Central memory CD8-positive, alpha-beta T cell (primary cell): ENCODE data around the gene ASB1.

ENCODE experiments used
- ATAC-seq: fragments of 150-1000 bp; cut with Tn5 transposase; replicated peaks from 2 replicates; pipeline ENCODE4 v1.10.0; 2022; ENCODE audit warnings: mild to moderate bottlenecking, moderate FRiP score, moderate number of reproducible peaks; ENCODE audit not compliant: poor library complexity, severe bottlenecking; ENCODE audit errors: extremely low read depth
- DNase-seq, 2 donors: peaks; one replicate each; pipeline ENCODE4 v3.0.0; 2021; ENCODE audit warnings: low spot score in 2 of 2
- H3K27ac Mint-ChIP-seq: one replicate; pipeline ENCODE4 v1.8.0; 2022; ENCODE audit warnings: low read depth, mild to moderate bottlenecking, moderate library complexity, mixed read lengths
- H3K27me3 Mint-ChIP-seq: one replicate; pipeline ENCODE4 v1.8.0; 2022; ENCODE audit warnings: mixed read lengths
- H3K36me3 Mint-ChIP-seq: one replicate; pipeline ENCODE4 v1.8.0; 2022; ENCODE audit warnings: mild to moderate bottlenecking, moderate library complexity, mixed read lengths; ENCODE audit not compliant: insufficient read depth
- H3K4me1 Mint-ChIP-seq: one replicate; pipeline ENCODE4 v1.8.0; 2022; ENCODE audit warnings: mixed read lengths
- H3K4me3 Mint-ChIP-seq: one replicate; pipeline ENCODE4 v1.8.0; 2022; ENCODE audit warnings: mild to moderate bottlenecking, moderate library complexity, mixed read lengths
- H3K9me3 Mint-ChIP-seq: one replicate; pipeline ENCODE4 v1.8.0; 2022; ENCODE audit warnings: mixed read lengths

Gene ASB1

GRCh38 chr2:238421695-238422035 is 5.1 kb upstream of the ASB1 start:
- no peak for ATAC-seq
- Mint-ChIP-seq H3K27me3 (no peaks in the 10 kb centered on the region), H3K4me3 (no peak overlapping the region), H3K4me1 (peaks cover 11% of the 10 kb centered on the region), H3K36me3 (peaks cover 4% of the 10 kb centered on the region), H3K27ac (no peak overlapping the region), H3K9me3 (no peaks in the 10 kb centered on the region)
- DNase-seq: no peak

DNA sequence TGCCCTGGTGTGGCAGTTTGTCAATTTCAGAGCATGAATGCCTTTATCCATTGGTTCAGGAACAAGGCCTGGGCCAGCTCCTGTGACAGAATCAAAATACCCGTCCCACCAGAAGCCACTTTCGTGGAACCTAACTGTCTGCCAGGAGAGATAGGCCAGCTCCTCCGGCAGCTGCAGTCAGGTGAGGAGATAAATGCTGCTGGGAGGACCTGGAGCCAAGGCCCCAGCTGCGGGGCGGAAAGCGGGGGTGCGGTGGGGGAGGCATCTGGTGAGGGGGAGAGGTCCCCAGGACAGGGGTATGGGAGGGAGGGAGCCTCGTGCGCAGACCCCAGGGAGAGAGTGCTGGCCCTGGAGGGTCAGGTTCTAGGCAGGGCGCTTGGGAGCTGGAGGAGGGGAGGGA is 4.4 kb upstream of the ASB1 start:
- H3K4me3 Mint-ChIP-seq: no peak overlapping the region
- DNase-seq (no peak), ATAC-seq (no peak)
- no peaks in the 10 kb centered on the region for H3K9me3 Mint-ChIP-seq
- peaks cover 4% of the 10 kb centered on the region for H3K36me3 Mint-ChIP-seq
- H3K27ac Mint-ChIP-seq: no peak overlapping the region
- peaks cover 11% of the 10 kb centered on the region for H3K4me1 Mint-ChIP-seq
- H3K27me3 Mint-ChIP-seq: no peaks in the 10 kb centered on the region

DNA sequence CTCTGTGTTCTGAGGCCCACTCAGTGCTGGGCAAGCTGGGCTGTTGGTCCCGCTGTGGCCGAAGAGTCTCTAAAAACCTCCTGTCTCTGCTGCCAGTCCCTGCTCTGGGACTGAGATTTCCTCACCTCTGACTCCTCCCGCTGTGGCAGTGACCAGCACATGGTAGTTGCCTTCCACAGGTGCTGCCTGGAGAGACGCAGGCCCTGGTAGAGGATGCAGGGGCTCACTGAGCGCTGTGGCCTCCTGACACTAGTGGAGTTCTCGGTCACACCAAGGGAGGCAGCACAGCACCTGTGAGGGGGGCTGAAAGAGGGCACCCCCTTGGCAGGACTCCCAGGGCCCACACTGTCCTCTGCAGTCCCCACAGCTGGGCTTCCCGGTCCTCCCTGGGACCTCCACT is 3.8 kb upstream of the ASB1 start:
- no peak for DNase-seq
- no peak overlapping the region for H3K4me3 Mint-ChIP-seq

GRCh38 chr2:238423561-238424312 is 3.0 kb upstream of the ASB1 start:
- ATAC-seq (no peak), DNase-seq (no peak)
- peaks cover 12% of the 10 kb centered on the region for H3K36me3 Mint-ChIP-seq
- H3K27me3 Mint-ChIP-seq: no peaks in the 10 kb centered on the region
- H3K4me1 Mint-ChIP-seq: peaks cover 26% of the 10 kb centered on the region
- no peak overlapping the region for H3K27ac Mint-ChIP-seq
- H3K4me3 Mint-ChIP-seq: no peak overlapping the region
- no peaks in the 10 kb centered on the region for H3K9me3 Mint-ChIP-seq

More for the DNA sequence above, 3.8 kb upstream of the ASB1 start:
- H3K9me3 Mint-ChIP-seq: no peaks in the 10 kb centered on the region
- peaks cover 18% of the 10 kb centered on the region for H3K4me1 Mint-ChIP-seq
- H3K27me3 Mint-ChIP-seq: no peaks in the 10 kb centered on the region
- no peak overlapping the region for H3K27ac Mint-ChIP-seq
- ATAC-seq: no peak
- H3K36me3 Mint-ChIP-seq: peaks cover 9% of the 10 kb centered on the region

DNA sequence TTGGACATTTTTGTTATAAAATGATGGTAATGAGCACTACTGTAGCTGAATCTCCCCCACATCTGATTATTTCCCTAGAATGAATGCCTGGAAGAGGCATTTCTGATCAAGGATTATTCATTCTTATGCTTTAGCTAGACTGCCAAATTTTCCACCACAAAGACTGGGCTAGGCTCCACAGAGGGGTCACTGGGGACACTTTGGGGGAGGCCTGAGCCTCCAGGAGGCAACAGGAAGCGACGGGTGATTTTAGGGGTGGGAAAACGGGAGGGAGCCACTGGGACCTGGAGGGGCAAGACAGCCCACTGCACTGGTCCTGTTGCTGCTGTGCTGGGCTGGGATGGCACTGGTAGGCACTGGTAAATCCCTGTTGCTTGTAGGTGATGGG is 2.4 kb upstream of the ASB1 start:
- peaks cover 29% of the 10 kb centered on the region for H3K4me1 Mint-ChIP-seq
- H3K27me3 Mint-ChIP-seq: no peaks in the 10 kb centered on the region
- no peak overlapping the region for H3K4me3 Mint-ChIP-seq
- ATAC-seq: no peak
- DNase-seq: no peak
- no peaks in the 10 kb centered on the region for H3K9me3 Mint-ChIP-seq
- H3K27ac Mint-ChIP-seq: no peak overlapping the region
- H3K36me3 Mint-ChIP-seq: peaks cover 12% of the 10 kb centered on the region

GRCh38 chr2:238425505-238425978 is 1.2 kb upstream of the ASB1 start:
- Mint-ChIP-seq H3K4me3 (peak overlapping the region; percentile 87), H3K4me1 (peaks cover 41% of the 10 kb centered on the region), H3K9me3 (no peaks in the 10 kb centered on the region), H3K27me3 (no peaks in the 10 kb centered on the region), H3K36me3 (peaks cover 14% of the 10 kb centered on the region), H3K27ac (no peak overlapping the region)
- no peak for DNase-seq
- no peak for ATAC-seq

DNA sequence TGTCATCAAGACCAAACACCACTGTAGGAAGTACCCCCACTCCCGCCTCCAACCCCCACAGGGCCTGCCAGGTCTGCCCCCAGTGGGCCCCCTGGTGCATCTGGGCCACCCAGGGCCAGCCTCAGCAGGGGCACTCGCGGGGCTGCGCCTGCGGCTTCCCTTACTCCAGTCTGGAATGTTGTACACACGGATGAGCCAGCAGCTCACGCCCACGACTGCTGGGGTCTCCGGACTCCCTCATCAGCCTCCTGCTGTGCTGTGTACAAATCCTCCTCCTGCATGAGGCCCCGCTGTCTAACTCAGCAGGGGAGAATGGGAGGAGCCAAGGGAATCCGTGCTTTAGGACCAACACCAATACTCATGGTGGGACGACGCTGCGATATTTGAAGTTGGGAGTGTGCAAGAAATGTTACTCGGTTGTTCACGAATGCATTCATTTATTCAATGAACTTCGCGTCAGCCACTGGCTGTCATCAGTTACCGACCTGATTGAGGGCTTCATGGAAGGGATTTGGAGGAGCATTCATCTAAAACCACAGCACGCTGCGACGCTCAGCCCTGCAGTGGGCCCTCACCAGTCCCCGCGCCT is 654 bp upstream of the ASB1 start:
- H3K27me3 Mint-ChIP-seq: no peaks in the 10 kb centered on the region
- no peak for DNase-seq
- peak; percentile 8 for ATAC-seq
- peak overlapping the region; percentile 88 for H3K27ac Mint-ChIP-seq
- H3K4me3 Mint-ChIP-seq: peak overlapping the region; percentile 87
- peaks cover 46% of the 10 kb centered on the region for H3K4me1 Mint-ChIP-seq
- peaks cover 14% of the 10 kb centered on the region for H3K36me3 Mint-ChIP-seq
- no peaks in the 10 kb centered on the region for H3K9me3 Mint-ChIP-seq

- peaks cover 62% of the 10 kb centered on the region for H3K4me1 Mint-ChIP-seq
- H3K27me3 Mint-ChIP-seq: no peaks in the 10 kb centered on the region
- DNase-seq: no peak
- H3K4me3 Mint-ChIP-seq: peak overlapping the region; percentile 87
- no peaks in the 10 kb centered on the region for H3K9me3 Mint-ChIP-seq
- peaks cover 21% of the 10 kb centered on the region for H3K36me3 Mint-ChIP-seq
- peak; percentile 1 for ATAC-seq
- peak overlapping the region; percentile 88 for H3K27ac Mint-ChIP-seq
Measured at GRCh38 chr2:238427435-238428162, 872 bp downstream of the ASB1 start.

- Mint-ChIP-seq H3K27ac (peak overlapping the region; percentile 16), H3K4me1 (peaks cover 72% of the 10 kb centered on the region)
Measured at GRCh38 chr2:238428866-238429265, 2.1 kb downstream of the ASB1 start.

DNA sequence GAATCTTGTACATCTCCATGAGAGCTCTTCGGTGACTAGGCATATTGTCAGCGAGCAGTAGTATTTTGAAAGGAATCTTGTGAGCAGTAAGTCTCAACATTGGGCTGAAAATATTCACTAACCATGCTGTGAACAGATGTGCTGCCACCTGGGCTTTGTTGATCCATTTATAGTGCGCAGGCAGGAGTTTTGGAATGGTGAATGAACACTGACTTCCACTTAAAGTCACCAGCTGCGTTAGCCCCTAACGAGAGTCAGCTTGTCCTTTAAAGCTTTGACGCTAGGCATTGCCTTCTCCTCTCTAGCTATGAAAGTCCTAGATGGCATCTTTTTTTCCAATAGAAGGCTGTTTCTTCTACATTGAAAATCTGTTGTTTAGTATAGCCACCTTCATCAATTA is 4.1 kb downstream of the ASB1 start:
- no peaks in the 10 kb centered on the region for H3K27me3 Mint-ChIP-seq
- ATAC-seq: no peak
- H3K27ac Mint-ChIP-seq: no peak overlapping the region
- DNase-seq: no peak
- H3K9me3 Mint-ChIP-seq: no peaks in the 10 kb centered on the region
- H3K36me3 Mint-ChIP-seq: peaks cover 33% of the 10 kb centered on the region
- peaks cover 80% of the 10 kb centered on the region for H3K4me1 Mint-ChIP-seq
- no peak overlapping the region for H3K4me3 Mint-ChIP-seq

More at GRCh38 chr2:238428866-238429265, 2.1 kb downstream of the ASB1 start:
- H3K9me3 Mint-ChIP-seq: no peaks in the 10 kb centered on the region
- H3K4me3 Mint-ChIP-seq: peak overlapping the region; percentile 87
- DNase-seq: no peak
- ATAC-seq: no peak
- H3K36me3 Mint-ChIP-seq: peaks cover 25% of the 10 kb centered on the region
- no peaks in the 10 kb centered on the region for H3K27me3 Mint-ChIP-seq

GRCh38 chr2:238431456-238431855 is 4.7 kb downstream of the ASB1 start:
- no peak for ATAC-seq
- no peak for DNase-seq
- H3K9me3 Mint-ChIP-seq: no peaks in the 10 kb centered on the region
- no peaks in the 10 kb centered on the region for H3K27me3 Mint-ChIP-seq
- peaks cover 81% of the 10 kb centered on the region for H3K4me1 Mint-ChIP-seq
- H3K36me3 Mint-ChIP-seq: peaks cover 34% of the 10 kb centered on the region
- H3K27ac Mint-ChIP-seq: no peak overlapping the region
- H3K4me3 Mint-ChIP-seq: no peak overlapping the region

GRCh38 chr2:238433300-238433915 is 6.7 kb downstream of the ASB1 start:
- Mint-ChIP-seq H3K27me3 (no peaks in the 10 kb centered on the region), H3K9me3 (no peaks in the 10 kb centered on the region), H3K27ac (peak overlapping the region; percentile 87), H3K36me3 (peaks cover 44% of the 10 kb centered on the region), H3K4me3 (no peak overlapping the region), H3K4me1 (peaks cover 84% of the 10 kb centered on the region)
- DNase-seq (no peak), ATAC-seq (no peak)
